NCI-H2171 treated with DMSO at 0.1 percent for 48 hours (cell line): ENCODE measurements around the gene PRDM16.

Source experiments
- DNase-seq: peaks from one replicate; lab custom pipeline; 2025; lab: John Stamatoyannopoulos, UW

The PRDM16 gene

DNA sequence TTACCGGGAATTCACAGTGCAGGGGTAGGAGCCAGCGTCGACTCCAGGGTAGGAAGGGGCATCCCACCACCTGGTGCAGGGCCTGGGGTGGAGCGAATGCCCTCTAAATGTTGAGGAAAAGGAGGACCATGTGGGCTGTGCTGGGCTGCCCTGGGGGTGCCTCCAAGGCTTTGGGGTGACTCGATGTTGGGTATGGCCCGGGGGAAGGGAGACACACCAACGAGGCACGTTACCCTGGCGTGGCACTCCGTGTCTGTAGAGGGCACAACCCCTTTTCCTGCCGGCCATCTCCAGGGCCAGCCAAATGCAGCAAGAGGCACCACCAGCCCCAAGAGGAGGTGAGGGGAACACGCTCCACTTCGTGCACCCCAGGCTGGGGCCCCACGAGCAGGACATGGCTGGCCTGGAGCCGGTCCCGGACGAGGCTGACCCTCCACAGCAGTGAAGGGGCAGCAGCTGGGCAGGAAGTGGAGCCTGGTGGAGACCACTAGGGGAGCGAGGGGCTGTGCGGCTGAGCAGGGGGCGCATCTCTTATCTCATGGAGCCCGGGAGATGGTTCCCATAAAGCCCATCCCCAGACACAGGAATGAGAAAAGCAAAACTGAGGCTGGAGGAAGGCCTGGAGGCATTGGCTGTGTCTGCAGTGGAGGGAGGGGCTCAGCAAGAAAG lies 36.5 kb upstream of the PRDM16 start:
- no peak for DNase-seq

- no peak for DNase-seq
Observed at GRCh38 chr1:3033040-3033789, 35.8 kb upstream of the PRDM16 start.

DNA sequence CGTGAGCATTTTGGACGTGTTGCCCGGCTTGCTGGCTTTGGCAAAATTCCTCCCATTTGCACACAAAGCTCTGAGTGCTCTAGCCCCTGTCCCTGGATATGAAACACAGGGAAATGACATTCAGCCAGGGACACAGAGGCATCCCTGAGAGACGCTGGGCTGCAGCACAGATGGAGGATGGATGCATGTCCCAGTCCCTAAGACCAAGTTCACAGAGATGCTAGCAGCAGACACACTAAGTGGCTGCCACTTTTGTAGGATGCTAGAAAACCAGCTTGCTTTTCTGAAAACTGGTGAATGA lies 35.3 kb upstream of the PRDM16 start:
- DNase-seq: no peak

GRCh38 chr1:3034162-3034561 lies 34.8 kb upstream of the PRDM16 start:
- DNase-seq: no peak

DNA sequence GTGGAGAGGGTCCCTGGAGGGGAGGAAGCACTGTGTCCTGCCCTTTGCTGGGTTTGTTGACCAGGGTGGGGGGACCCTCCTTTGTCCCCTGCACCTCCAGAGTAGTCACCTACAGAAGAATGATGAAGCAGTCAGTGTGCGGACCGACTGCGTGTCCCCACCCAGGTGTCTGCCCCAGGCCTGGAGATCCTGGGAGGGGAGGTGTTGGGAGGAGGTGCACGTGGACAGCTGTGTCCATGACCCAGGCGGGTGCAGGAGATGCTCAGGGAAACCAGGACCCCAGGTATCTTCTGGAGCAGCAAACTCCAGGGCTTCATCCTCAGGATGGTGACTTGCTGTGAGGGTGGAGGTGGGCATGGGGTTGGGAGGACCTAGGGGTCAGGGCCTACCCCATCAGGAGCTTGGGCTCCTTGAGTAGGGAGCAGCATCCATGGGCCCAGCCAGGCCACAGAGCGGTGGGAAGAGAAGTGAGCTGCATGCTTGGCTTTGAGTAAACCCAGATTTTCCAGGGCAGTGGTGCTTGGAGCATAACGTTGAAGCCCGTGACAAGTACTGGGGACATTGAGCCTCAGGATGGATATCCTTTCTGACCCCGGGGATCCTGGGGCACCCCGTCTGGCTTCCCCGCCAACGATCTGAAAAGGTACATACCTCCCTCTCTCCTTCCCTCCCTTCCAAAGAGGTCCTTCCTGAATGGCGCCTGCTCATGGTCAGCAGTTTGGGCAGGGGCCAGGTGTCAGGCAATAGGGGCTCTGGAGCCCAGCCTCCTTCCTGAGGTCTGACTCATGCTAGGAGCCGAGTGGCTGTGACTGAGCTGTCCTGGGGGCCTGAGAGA lies 34.1 kb upstream of the PRDM16 start:
- no peak for DNase-seq

- DNase-seq: no peak
Observed at GRCh38 chr1:3035563-3036446, 33.2 kb upstream of the PRDM16 start.

DNA sequence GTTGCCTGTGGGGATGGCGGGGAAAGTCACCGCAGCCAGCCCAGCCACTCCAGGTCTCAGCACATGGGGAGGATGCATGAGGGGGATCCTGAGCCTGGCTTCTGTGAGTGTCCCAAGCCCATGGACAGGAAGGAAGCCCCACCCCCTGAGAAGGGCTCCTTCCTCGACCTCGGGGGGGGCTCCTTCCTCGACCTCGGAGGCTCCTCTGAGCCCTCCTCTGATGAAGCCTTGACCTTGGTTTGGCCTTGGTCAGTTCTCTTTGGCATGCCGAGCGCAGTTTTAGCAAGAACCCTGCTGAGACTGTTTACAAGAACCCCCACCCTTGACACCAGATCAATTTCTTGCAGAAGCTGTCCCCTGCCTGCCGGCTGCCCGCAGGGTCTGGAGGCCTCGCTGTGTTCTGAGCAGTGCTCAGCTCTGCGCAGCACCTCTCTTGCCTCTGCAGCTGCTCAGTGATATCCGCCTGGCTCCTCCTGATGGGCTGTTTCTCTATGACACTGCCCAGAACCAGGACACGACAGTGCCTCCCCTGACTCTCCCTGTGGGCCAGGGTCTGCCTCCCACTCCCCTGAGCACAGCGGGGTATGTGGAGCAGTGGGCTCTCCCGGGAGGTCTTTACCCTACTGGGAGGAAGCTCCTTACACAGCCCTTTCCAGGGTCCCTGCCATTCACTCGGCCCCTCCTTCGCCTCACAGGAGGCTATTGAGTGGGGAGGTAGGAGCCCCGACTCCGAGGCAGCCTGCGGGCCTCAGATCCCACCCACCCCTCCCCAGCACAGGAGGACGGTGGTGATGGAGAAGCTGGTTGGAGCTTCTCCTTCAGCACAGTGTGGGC lies 32.3 kb upstream of the PRDM16 start:
- DNase-seq: no peak

- DNase-seq: no peak
Observed at GRCh38 chr1:3037281-3038040, 31.5 kb upstream of the PRDM16 start.

- no peak for DNase-seq
Observed at GRCh38 chr1:3038113-3038551, 30.9 kb upstream of the PRDM16 start.

DNA sequence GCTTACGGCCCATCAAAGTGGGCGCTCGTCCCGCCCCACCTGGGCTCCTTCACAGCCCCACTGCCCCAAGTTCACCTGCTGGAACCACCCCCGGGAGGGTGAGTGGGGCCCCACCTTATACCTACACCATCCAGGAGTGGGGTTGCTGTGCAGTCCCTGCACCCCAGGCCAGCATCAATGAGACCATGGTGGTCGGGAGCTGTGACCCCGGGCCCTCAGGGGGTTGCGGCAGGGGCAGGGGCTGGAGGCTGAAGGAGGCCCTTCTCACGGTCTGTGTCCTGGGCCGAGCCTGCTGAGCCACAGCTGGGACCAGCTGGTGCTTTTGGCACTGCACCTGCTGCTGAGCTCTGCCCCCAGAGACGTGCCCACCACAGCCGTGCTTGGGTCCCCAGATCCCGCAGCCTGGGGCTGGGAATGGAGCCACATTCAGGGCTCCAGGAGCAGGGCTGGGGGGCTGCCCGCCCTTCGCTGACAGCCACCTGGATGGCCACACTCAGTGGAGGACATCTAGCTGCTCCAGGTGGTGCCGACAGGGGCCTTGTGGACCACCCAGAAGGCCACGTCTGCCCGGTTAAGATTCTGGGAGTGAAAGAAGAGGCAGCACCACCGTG lies 30.3 kb upstream of the PRDM16 start:
- no peak for DNase-seq

GRCh38 chr1:3040004-3040403 lies 29.0 kb upstream of the PRDM16 start:
- DNase-seq: no peak

DNA sequence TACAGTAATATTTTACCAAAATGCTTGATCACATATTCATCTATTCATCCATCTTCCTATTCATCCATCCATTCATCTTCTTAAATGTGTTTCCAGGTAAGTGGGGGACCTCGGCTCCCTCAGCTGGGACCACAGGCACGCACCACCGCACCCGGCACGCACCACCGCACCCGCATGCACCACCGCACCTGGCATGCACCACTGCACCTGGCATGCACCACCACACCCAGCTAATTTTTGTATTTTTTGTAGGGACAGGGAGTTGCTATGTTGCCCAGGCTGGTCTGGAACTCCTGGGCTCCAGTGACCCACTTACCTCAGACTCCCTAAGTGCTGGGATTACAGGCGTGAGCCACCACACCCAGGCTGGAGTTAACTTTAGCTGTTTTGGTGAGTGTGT lies 26.5 kb upstream of the PRDM16 start:
- DNase-seq: no peak

GRCh38 chr1:3049164-3049563 lies 19.8 kb upstream of the PRDM16 start:
- DNase-seq: no peak

GRCh38 chr1:3049905-3050304 lies 19.1 kb upstream of the PRDM16 start:
- no peak for DNase-seq

DNA sequence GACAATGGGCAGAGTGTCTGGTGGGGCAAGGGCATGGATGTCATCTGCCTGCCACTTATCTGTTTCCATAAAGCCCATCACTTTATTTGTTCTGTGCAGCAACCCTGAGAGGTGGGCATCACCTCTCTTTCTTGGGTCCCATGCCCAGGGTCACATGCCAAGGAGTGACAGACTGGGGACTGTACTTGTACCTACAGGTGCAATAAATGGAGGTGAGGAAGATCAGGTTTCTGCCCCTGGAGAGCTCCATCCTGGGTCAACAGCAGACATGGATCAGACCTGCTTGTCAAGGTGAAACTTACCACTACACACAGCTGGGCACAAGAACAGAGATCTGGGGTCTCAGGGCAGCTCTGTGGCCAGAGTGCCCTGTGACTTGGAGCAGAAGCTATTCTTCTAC lies 18.4 kb upstream of the PRDM16 start:
- no peak for DNase-seq

GRCh38 chr1:3051270-3052268 lies 17.4 kb upstream of the PRDM16 start:
- no peak for DNase-seq

GRCh38 chr1:3052501-3052900 lies 16.5 kb upstream of the PRDM16 start:
- DNase-seq: no peak

DNA sequence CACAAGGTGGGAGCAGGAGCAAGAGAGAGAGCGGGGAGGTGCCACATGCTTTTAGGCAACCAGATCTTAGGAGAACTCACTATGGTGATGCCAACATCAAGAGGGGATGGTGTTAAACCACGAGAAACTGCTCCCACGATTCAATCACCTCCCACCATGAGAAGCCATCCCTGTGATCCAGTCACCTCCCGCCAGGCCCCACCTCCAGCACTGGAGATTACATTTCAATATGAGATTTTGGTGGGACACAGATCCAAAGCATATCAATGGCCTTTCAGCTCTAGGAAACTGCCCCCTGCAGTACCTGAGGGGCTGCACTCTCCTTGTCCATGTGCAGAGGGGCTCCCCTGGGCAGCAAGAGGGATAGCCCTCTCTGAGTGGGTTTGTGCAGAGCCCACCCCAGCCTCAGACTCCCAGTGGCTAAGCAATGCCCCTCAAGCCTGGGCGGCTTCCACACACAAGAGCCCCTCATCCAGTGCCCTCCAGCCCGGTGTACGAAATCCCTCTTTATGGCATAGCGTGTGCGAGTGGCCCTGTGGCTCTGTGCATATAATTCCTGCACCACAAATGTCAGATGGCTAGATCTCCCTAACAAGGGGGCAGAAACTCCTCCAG lies 15.5 kb upstream of the PRDM16 start:
- no peak for DNase-seq
